Natural killer cell treated with Interleukin-12 subunit alpha and Interleukin-12 subunit beta and Interleukin-15 and Interleukin-18, amount 100 ng/mL, for 72 hours (primary cell): ENCODE data around the gene SOX12. TPM values are rescaled to one million over a fixed set of nuclear protein-coding genes. Genes with fewer than 3 reads are reported as not detected.

Experiments
- ATAC-seq, 2 donors: fragments of 150-1000 bp; cut with Tn5 transposase in 1 of 2; sonication (Bioruptor Pico), chemical (Tn5 transposase) in 1 of 2; 2 replicates each; pipeline ENCODE4 v1.10.0; 2021
- DNase-seq: peaks from one replicate; pipeline ENCODE4 v3.0.0; 2022; ENCODE audit warnings: low spot score
- H3K27ac Mint-ChIP-seq, 2 donors: 1 replicate in 1 of 2; 2 replicates in 1 of 2; pipeline ENCODE4 v1.8.0; 2022; ENCODE audit warnings: mixed read lengths in 2 of 2, mild to moderate bottlenecking in 1 of 2, moderate library complexity in 1 of 2
- H3K27me3 Mint-ChIP-seq, 2 donors: 1 replicate in 1 of 2; 2 replicates in 1 of 2; pipeline ENCODE4 v1.8.0; 2022; ENCODE audit warnings: mixed read lengths in 2 of 2
- H3K36me3 Mint-ChIP-seq: one replicate; pipeline ENCODE4 v1.8.0; 2022; ENCODE audit warnings: mixed read lengths
- H3K4me1 Mint-ChIP-seq, 2 donors: 1 replicate in 1 of 2; 2 replicates in 1 of 2; pipeline ENCODE4 v1.8.0; 2022; ENCODE audit warnings: low read depth in 2 of 2, mixed read lengths in 2 of 2, mild to moderate bottlenecking in 1 of 2
- H3K4me3 Mint-ChIP-seq: one replicate; pipeline ENCODE4 v1.8.0; 2022; ENCODE audit warnings: mixed read lengths
- H3K9me3 Mint-ChIP-seq: 2 replicates; pipeline ENCODE4 v1.8.0; 2022; ENCODE audit warnings: mixed read lengths
- total RNA-seq, 2 donors: library from RNA; stranded (reverse); gene quantifications; one replicate each; pipeline ENCODE4 v1.2.3, GENCODE V29; 2022

Gene SOX12
- total RNA-seq, result 1 to 10 TPM in 1 of 2 donors, under 1 TPM in 1; 0.36 to 1.5 TPM

- DNase-seq (peak; percentile 95), ATAC-seq (peak; percentile 92 to 96)
- H3K27me3 Mint-ChIP-seq, result no peaks in the 10 kb centered on the region
- H3K9me3 Mint-ChIP-seq, result no peaks in the 10 kb centered on the region
- peak within 1 kb of the TSS; percentile 53 to 55 for H3K27ac Mint-ChIP-seq
- peaks cover 1 to 11% of the 10 kb centered on the region in 2 donors for H3K4me1 Mint-ChIP-seq
- H3K36me3 Mint-ChIP-seq, result no peaks in the 10 kb centered on the region
- peak within 1 kb of the TSS; percentile 90 for H3K4me3 Mint-ChIP-seq
These were observed at the start of gene SOX12 for GRCh38 chr20:325045-325888. Gene SOX12 (plus strand): TSS chr20:325552. CDS start chr20:325925, 373 bp downstream.

GRCh38 chr20:275791-276190 is 49.6 kb upstream of the SOX12 start:
- DNase-seq (no peak), ATAC-seq (no peak)
- Mint-ChIP-seq H3K27ac (no peak overlapping the region), H3K9me3 (no peaks in the 10 kb centered on the region), H3K4me1 (peaks cover 0 to 2% of the 10 kb centered on the region in 2 donors), H3K4me3 (no peak overlapping the region), H3K27me3 (no peaks in the 10 kb centered on the region), H3K36me3 (no peaks in the 10 kb centered on the region)

- peaks cover 0 to 2% of the 10 kb centered on the region in 2 donors for H3K4me1 Mint-ChIP-seq
- no peaks in the 10 kb centered on the region for H3K27me3 Mint-ChIP-seq
- no peak overlapping the region for H3K27ac Mint-ChIP-seq
- no peaks in the 10 kb centered on the region for H3K9me3 Mint-ChIP-seq
- no peak for DNase-seq
- H3K4me3 Mint-ChIP-seq, result no peak overlapping the region
- H3K36me3 Mint-ChIP-seq, result no peaks in the 10 kb centered on the region
- ATAC-seq, result no peak
These were observed 48.5 kb upstream of the SOX12 start for GRCh38 chr20:276620-277495.

- no peak overlapping the region for H3K4me3 Mint-ChIP-seq
- no peak for ATAC-seq
- peaks cover 0 to 2% of the 10 kb centered on the region in 2 donors for H3K4me1 Mint-ChIP-seq
- no peaks in the 10 kb centered on the region for H3K9me3 Mint-ChIP-seq
- DNase-seq, result no peak
- no peaks in the 10 kb centered on the region for H3K36me3 Mint-ChIP-seq
- H3K27ac Mint-ChIP-seq, result no peak overlapping the region
- no peaks in the 10 kb centered on the region for H3K27me3 Mint-ChIP-seq
These were observed 47.9 kb upstream of the SOX12 start for GRCh38 chr20:277496-277781.

- no peaks in the 10 kb centered on the region for H3K9me3 Mint-ChIP-seq
- H3K4me1 Mint-ChIP-seq, result peaks cover 0 to 2% of the 10 kb centered on the region in 2 donors
- no peak overlapping the region for H3K27ac Mint-ChIP-seq
- no peak overlapping the region for H3K4me3 Mint-ChIP-seq
- H3K36me3 Mint-ChIP-seq, result no peaks in the 10 kb centered on the region
- ATAC-seq (no peak), DNase-seq (no peak)
- H3K27me3 Mint-ChIP-seq, result no peaks in the 10 kb centered on the region
These were observed 47.2 kb upstream of the SOX12 start for GRCh38 chr20:278181-278580.

- DNase-seq (no peak), ATAC-seq (no peak)
- no peaks in the 10 kb centered on the region for H3K36me3 Mint-ChIP-seq
- H3K27me3 Mint-ChIP-seq, result no peaks in the 10 kb centered on the region
- no peak overlapping the region for H3K27ac Mint-ChIP-seq
- H3K9me3 Mint-ChIP-seq, result no peaks in the 10 kb centered on the region
- H3K4me3 Mint-ChIP-seq, result no peak overlapping the region
- H3K4me1 Mint-ChIP-seq, result peaks cover 0 to 2% of the 10 kb centered on the region in 2 donors
These were observed 46.5 kb upstream of the SOX12 start for GRCh38 chr20:278607-279571.

GRCh38 chr20:284172-284571 is 41.2 kb upstream of the SOX12 start:
- no peaks in the 10 kb centered on the region for H3K36me3 Mint-ChIP-seq
- ATAC-seq (no peak), DNase-seq (no peak)
- no peaks in the 10 kb centered on the region for H3K9me3 Mint-ChIP-seq
- no peak overlapping the region for H3K27ac Mint-ChIP-seq
- H3K4me3 Mint-ChIP-seq, result no peak overlapping the region
- H3K4me1 Mint-ChIP-seq, result peaks cover 4% of the 10 kb centered on the region in 2 donors
- H3K27me3 Mint-ChIP-seq, result no peaks in the 10 kb centered on the region

GRCh38 chr20:286508-286907 is 38.8 kb upstream of the SOX12 start:
- Mint-ChIP-seq H3K36me3 (no peaks in the 10 kb centered on the region), H3K27ac (no peak overlapping the region), H3K4me3 (no peak overlapping the region), H3K4me1 (peaks cover 8 to 9% of the 10 kb centered on the region in 2 donors), H3K27me3 (no peaks in the 10 kb centered on the region), H3K9me3 (no peaks in the 10 kb centered on the region)
- ATAC-seq, result no peak
- DNase-seq, result no peak

GRCh38 chr20:288956-289692 is 36.2 kb upstream of the SOX12 start:
- Mint-ChIP-seq H3K36me3 (no peaks in the 10 kb centered on the region), H3K9me3 (no peaks in the 10 kb centered on the region), H3K4me3 (no peak overlapping the region), H3K27me3 (no peaks in the 10 kb centered on the region), H3K4me1 (peaks cover 8 to 9% of the 10 kb centered on the region in 2 donors), H3K27ac (no peak overlapping the region)
- DNase-seq, result no peak
- no peak for ATAC-seq

GRCh38 chr20:289693-290083 is 35.7 kb upstream of the SOX12 start:
- Mint-ChIP-seq H3K27me3 (no peaks in the 10 kb centered on the region), H3K36me3 (no peaks in the 10 kb centered on the region), H3K4me1 (peaks cover 8 to 9% of the 10 kb centered on the region in 2 donors), H3K4me3 (no peak overlapping the region), H3K9me3 (no peaks in the 10 kb centered on the region), H3K27ac (no peak overlapping the region)
- DNase-seq (no peak), ATAC-seq (no peak)

- DNase-seq, result peak; percentile 88
- H3K27me3 Mint-ChIP-seq, result no peaks in the 10 kb centered on the region
- no peaks in the 10 kb centered on the region for H3K9me3 Mint-ChIP-seq
- H3K27ac Mint-ChIP-seq, result no peak within 1 kb of the TSS
- peak; percentile 98 to 99 for ATAC-seq
- H3K4me3 Mint-ChIP-seq, result no peak within 1 kb of the TSS
- H3K36me3 Mint-ChIP-seq, result no peaks in the 10 kb centered on the region
- H3K4me1 Mint-ChIP-seq, result peaks cover 8 to 9% of the 10 kb centered on the region in 2 donors
These were observed 35.1 kb upstream of the SOX12 start, which contains the start of gene C20orf96 for GRCh38 chr20:290084-290831. Gene C20orf96 (minus strand): TSS chr20:290750. CDS start chr20:290610, 140 bp downstream.

GRCh38 chr20:294602-295001 is 30.8 kb upstream of the SOX12 start:
- ATAC-seq (no peak), DNase-seq (no peak)
- Mint-ChIP-seq H3K27ac (no peak overlapping the region), H3K4me1 (peaks cover 29 to 37% of the 10 kb centered on the region in 2 donors), H3K36me3 (peaks cover 18% of the 10 kb centered on the region), H3K9me3 (no peaks in the 10 kb centered on the region), H3K4me3 (no peak overlapping the region), H3K27me3 (no peaks in the 10 kb centered on the region)
